HEK293 (cell line): Measurements from ENCODE around the gene SLC9A9.

ENCODE experiments used
- CTCF ChIA-PET: fragments of 350-600 bp; formaldehyde crosslinking; extraction: SDS; loops from one replicate; lab custom pipeline; 2021; ENCODE audit warnings: antibody characterized with exemption; lab: Yijun Ruan, JAX
- POLR2A ChIA-PET: fragments of 300-600 bp; formaldehyde crosslinking; extraction: SDS; loops from one replicate; lab custom pipeline; 2020; ENCODE audit warnings: antibody characterized with exemption, inconsistent platforms; lab: Yijun Ruan, JAX
- H3K27ac ChIP-seq: fragments of 200-500 bp; sonication (Bioruptor generic); 2 replicates; pipeline ENCODE4 v1.5.1; 2014; ENCODE audit warnings: low read depth, low read length, control low read depth, inconsistent platforms; ENCODE audit errors: extremely low read depth
- H3K36me3 ChIP-seq, 2 experiments: fragments of 200-500 bp in 1 of 2; sonication (Bioruptor generic) in 1 of 2; 1 replicate in 1 of 2; 2 replicates in 1 of 2; pipeline ENCODE4 v1.5.1; 2014 to 2017; ENCODE audit warnings: inconsistent platforms in 2 of 2, low read length in 2 of 2; ENCODE audit not compliant: control insufficient read depth in 2 of 2, insufficient read depth in 1 of 2
- H3K4me1 ChIP-seq: fragments of 200-500 bp; sonication (Bioruptor generic); 2 replicates; pipeline ENCODE4 v1.5.1; 2014; ENCODE audit warnings: mild to moderate bottlenecking, low read length, inconsistent platforms; ENCODE audit not compliant: control insufficient read depth, insufficient read depth
- H3K4me3 ChIP-seq: 2 replicates; pipeline ENCODE4 v1.5.1; 2011; ENCODE audit warnings: low read depth, mild to moderate bottlenecking, control low read depth, low read length, moderate library complexity
- H3K9me3 ChIP-seq: fragments of 200-500 bp; sonication (Bioruptor generic); 2 replicates; pipeline ENCODE4 v1.5.1; 2014; ENCODE audit warnings: low read depth, low read length, inconsistent platforms; ENCODE audit not compliant: control insufficient read depth, insufficient read depth
- GFI1B ChIP-seq: fragments of 450-650 bp; formaldehyde crosslinking; IDR thresholded peaks from 2 replicates; pipeline ENCODE4 v1.5.1; 2016; ENCODE audit warnings: missing biosample characterization, missing genetic modification characterization
- KLF1 ChIP-seq: fragments of 450-650 bp; formaldehyde crosslinking; IDR thresholded peaks from 2 replicates; pipeline ENCODE4 v1.5.1; 2016; ENCODE audit warnings: missing biosample characterization, missing genetic modification characterization
- MYNN ChIP-seq: fragments of 450-650 bp; formaldehyde crosslinking; IDR thresholded peaks from 2 replicates; pipeline ENCODE4 v1.5.1; 2016; ENCODE audit warnings: missing biosample characterization, missing genetic modification characterization, borderline replicate concordance
- WT1 ChIP-seq: fragments of 450-650 bp; formaldehyde crosslinking; IDR thresholded peaks from 2 replicates; pipeline ENCODE4 v1.5.1; 2016; ENCODE audit warnings: missing biosample characterization, missing genetic modification characterization
- ZBTB49 ChIP-seq: fragments of 450-650 bp; formaldehyde crosslinking; IDR thresholded peaks from 2 replicates; pipeline ENCODE4 v1.5.1; 2016; ENCODE audit warnings: missing biosample characterization, missing genetic modification characterization, low read depth
- ZNF138 ChIP-seq: fragments of 450-650 bp; formaldehyde crosslinking; IDR thresholded peaks from 2 replicates; pipeline ENCODE4 v1.5.1; 2016; ENCODE audit warnings: missing biosample characterization, missing genetic modification characterization, borderline replicate concordance
- ZNF148 ChIP-seq: fragments of 450-650 bp; formaldehyde crosslinking; IDR thresholded peaks from 2 replicates; pipeline ENCODE4 v1.5.0; 2017; ENCODE audit warnings: missing biosample characterization, missing genetic modification characterization, borderline replicate concordance
- ZNF175 ChIP-seq: fragments of 450-650 bp; formaldehyde crosslinking; IDR thresholded peaks from 2 replicates; pipeline ENCODE4 v1.5.1; 2016; ENCODE audit warnings: missing biosample characterization, missing genetic modification characterization
- ZNF221 ChIP-seq: fragments of 450-650 bp; formaldehyde crosslinking; IDR thresholded peaks from 2 replicates; pipeline ENCODE4 v1.5.1; 2017; ENCODE audit warnings: missing biosample characterization, missing genetic modification characterization, borderline replicate concordance
- ZNF223 ChIP-seq: fragments of 450-650 bp; formaldehyde crosslinking; IDR thresholded peaks from 2 replicates; pipeline ENCODE4 v1.5.1; 2016; ENCODE audit warnings: missing biosample characterization, missing genetic modification characterization
- ZNF280C ChIP-seq: fragments of 450-650 bp; formaldehyde crosslinking; IDR thresholded peaks from 2 replicates; pipeline ENCODE4 v1.5.1; 2016; ENCODE audit warnings: missing biosample characterization, missing genetic modification characterization
- ZNF324 ChIP-seq: fragments of 450-650 bp; formaldehyde crosslinking; IDR thresholded peaks from 2 replicates; pipeline ENCODE4 v1.5.1; 2016; ENCODE audit warnings: missing biosample characterization, missing genetic modification characterization
- ZNF548 ChIP-seq: fragments of 450-650 bp; formaldehyde crosslinking; IDR thresholded peaks from 2 replicates; pipeline ENCODE4 v1.5.1; 2016; ENCODE audit warnings: missing biosample characterization, missing genetic modification characterization
- ZNF585B ChIP-seq: fragments of 450-650 bp; formaldehyde crosslinking; IDR thresholded peaks from 2 replicates; pipeline ENCODE4 v1.5.1; 2016; ENCODE audit warnings: missing biosample characterization, missing genetic modification characterization
- ZNF621 ChIP-seq: fragments of 450-650 bp; formaldehyde crosslinking; IDR thresholded peaks from 2 replicates; pipeline ENCODE4 v1.5.1; 2017; ENCODE audit warnings: missing biosample characterization, missing genetic modification characterization
- ZNF623 ChIP-seq: fragments of 450-650 bp; formaldehyde crosslinking; IDR thresholded peaks from 2 replicates; pipeline ENCODE4 v1.5.1; 2016; ENCODE audit warnings: missing biosample characterization, missing genetic modification characterization
- ZNF707 ChIP-seq: fragments of 450-650 bp; formaldehyde crosslinking; IDR thresholded peaks from 2 replicates; pipeline ENCODE4 v1.5.1; 2016; ENCODE audit warnings: missing biosample characterization, missing genetic modification characterization
- ZNF791 ChIP-seq: fragments of 450-650 bp; formaldehyde crosslinking; IDR thresholded peaks from 2 replicates; pipeline ENCODE4 v1.5.1; 2016; ENCODE audit warnings: missing biosample characterization, missing genetic modification characterization

SLC9A9 gene

GRCh38 chr3:143699424-143699823, 148.8 kb downstream of the SLC9A9 start (continued):
- TF ChIP-seq ZNF707 (tag by site-specific recombination): no peak
- no peak for TF ChIP-seq ZNF148 (tag by site-specific recombination)
- TF ChIP-seq ZNF324: no peak

- ChIA-PET POLR2A (no interaction called here), CTCF (interaction anchor here (0.9 kb wide), 1 partner anchor 24 kb away, joined by 3 read pairs; no protein-coding TSS in a partner anchor)
- Histone ChIP-seq H3K9me3 (no peaks in the 10 kb centered on the region), H3K4me1 (no peaks in the 10 kb centered on the region), H3K27ac (no peak overlapping the region), H3K36me3 (no peaks in the 10 kb centered on the region), H3K4me3 (no peak overlapping the region)
- TF ChIP-seq KLF1 (no peak), ZNF223 (tag by site-specific recombination) (no peak), ZNF221 (no peak), ZNF623 (no peak)
These were observed 149.5 kb downstream of the SLC9A9 start for GRCh38 chr3:143698682-143699303.

GRCh38 chr3:143697975-143698374, 150.3 kb downstream of the SLC9A9 start:
- CTCF ChIA-PET: interaction anchor here (0.9 kb wide), 1 partner anchor 23 kb away, joined by 3 read pairs; no protein-coding TSS in a partner anchor
- H3K4me3 ChIP-seq: no peak overlapping the region
- TF ChIP-seq ZNF324: no peak
- TF ChIP-seq ZNF621 (tag by site-specific recombination): no peak
- no peak for TF ChIP-seq ZNF585B (tag by site-specific recombination)
- TF ChIP-seq ZNF548 (tag by site-specific recombination): no peak
- TF ChIP-seq MYNN: no peak
- TF ChIP-seq ZNF138 (tag by site-specific recombination): no peak
- no peak for TF ChIP-seq GFI1B (tag by site-specific recombination)
- no peak for TF ChIP-seq ZNF280C (tag by site-specific recombination)
- no peak for TF ChIP-seq ZBTB49
- no peak for TF ChIP-seq ZNF791 (tag by site-specific recombination)
- TF ChIP-seq ZNF223 (tag by site-specific recombination): no peak
- TF ChIP-seq WT1 (tag by site-specific recombination): no peak
- no peak for TF ChIP-seq ZNF175 (tag by site-specific recombination)
- H3K27ac ChIP-seq: no peak overlapping the region
- no peaks in the 10 kb centered on the region for H3K4me1 ChIP-seq
- no peaks in the 10 kb centered on the region for H3K36me3 ChIP-seq
- POLR2A ChIA-PET: no interaction called here
- no peaks in the 10 kb centered on the region for H3K9me3 ChIP-seq
